Tongue (tissue), 2 donors: ENCODE data around the gene MSL2. TPM values are rescaled to one million over a fixed set of nuclear protein-coding genes. Genes with fewer than 3 reads are reported as not detected.
A peak's percentile ranks its signal among the peaks of the same experiment; 100 is the strongest.
"Not testable (repeated sequence)": the region's sequence is repeated elsewhere in the genome, so short reads cannot be mapped to it uniquely, and the experiment has no call there.

Source experiments
- DNase-seq: peaks from one replicate; pipeline ENCODE4 v3.0.0-alpha.2; 2015
- total RNA-seq: library from RNA; depleted of rRNA; stranded (reverse); fragments of >200 nt; gene quantifications from one replicate; pipeline ENCODE4 v1.2.3, GENCODE V29; 2014

The MSL2 gene, protein sequence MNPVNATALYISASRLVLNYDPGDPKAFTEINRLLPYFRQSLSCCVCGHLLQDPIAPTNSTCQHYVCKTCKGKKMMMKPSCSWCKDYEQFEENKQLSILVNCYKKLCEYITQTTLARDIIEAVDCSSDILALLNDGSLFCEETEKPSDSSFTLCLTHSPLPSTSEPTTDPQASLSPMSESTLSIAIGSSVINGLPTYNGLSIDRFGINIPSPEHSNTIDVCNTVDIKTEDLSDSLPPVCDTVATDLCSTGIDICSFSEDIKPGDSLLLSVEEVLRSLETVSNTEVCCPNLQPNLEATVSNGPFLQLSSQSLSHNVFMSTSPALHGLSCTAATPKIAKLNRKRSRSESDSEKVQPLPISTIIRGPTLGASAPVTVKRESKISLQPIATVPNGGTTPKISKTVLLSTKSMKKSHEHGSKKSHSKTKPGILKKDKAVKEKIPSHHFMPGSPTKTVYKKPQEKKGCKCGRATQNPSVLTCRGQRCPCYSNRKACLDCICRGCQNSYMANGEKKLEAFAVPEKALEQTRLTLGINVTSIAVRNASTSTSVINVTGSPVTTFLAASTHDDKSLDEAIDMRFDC
- 29.3 TPM for total RNA-seq

DNA sequence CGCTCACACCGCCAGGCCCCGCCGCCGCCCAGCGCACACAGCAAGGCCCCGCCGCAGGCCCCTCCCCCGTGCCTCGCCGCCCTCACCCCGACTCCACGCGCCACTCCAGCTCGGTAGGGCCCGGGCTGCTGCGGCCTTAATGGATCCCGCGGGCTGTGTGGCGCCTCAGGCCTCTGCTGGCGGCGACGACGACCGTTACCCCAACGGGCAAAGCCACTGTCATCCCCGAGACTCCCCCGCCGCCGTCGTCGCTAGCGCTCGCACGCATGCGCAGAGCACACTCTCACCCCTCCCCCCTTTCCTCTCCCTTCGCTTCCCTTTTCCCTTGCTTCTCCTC, at the start of gene MSL2:
TSS of gene MSL2 (minus strand) at position 272 of the 337 bp plus-strand sequence. CDS start 1,222 bp downstream, outside the sequence.
- DNase-seq: no peak

DNA sequence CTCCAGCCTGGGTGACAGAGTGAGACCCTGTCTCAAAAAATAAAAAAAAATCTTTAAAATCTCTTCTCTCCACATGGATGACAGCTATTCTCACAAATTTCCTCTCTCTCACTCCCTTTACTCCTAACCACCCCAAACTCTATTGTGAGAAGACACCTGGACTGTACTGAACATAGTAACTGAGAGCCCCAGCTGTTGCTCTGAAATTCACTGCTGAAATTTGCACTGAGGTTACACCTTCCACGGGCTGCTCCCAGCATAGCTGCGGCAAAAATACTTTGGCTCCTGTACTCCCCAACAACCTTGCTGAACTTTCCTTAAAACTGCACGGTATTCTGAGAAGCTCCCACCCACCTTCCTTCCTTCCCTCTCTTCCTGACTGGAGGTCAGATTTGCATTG, 49.6 kb upstream of the MSL2 start:
- DNase-seq: no peak

DNA sequence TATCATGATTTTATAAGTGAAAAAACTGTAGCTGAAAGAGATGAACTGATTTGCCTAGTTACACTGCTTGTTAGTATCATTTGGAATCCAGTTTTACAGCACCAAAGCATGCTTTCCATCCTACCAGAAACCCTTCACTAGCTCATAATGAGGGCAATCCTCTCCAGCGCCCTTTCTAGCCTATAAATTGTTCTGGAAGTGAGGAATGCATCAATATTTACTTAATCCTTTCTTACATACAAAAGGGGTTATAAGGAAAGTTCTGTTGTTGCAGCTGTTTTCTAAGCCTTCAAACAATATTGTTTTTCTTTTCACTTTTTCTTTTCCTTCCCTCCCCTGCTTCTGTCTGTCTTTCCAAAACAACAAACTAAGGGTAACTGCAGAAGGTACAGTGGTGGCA, 43.0 kb upstream of the MSL2 start:
- DNase-seq: no peak

DNA sequence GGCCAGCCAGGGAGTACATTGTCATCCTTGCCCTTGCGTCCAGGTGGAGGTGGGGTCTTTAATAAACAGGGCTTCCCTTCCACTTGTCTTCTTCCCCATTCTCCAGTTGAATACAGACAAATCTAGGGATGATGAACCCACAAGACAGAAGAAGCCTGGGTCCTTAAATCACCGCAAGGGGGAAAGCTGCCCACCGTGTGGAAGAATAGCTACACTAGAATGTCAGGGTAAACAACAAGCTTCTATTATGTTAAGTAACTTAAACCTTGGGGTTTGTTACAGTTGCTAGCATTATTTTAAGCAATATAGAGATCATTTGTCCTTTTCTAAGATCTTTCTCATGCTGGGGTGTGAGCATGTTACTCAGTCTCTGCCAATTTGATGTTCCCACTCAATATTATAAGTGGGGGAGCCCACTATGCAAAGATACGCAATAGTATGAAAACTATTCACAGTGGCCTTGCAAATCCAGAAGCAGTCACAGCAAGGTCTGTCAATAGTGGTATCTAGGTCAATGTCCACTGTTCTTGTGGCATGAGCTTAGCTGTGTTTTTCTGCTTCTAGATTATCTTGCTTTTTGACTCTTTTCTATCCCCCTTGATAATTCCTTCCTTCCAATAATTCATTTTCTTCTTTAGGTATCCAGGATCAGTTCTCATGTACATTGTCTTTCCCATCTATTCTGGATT, 42.0 kb upstream of the MSL2 start:
- DNase-seq: no peak

DNA sequence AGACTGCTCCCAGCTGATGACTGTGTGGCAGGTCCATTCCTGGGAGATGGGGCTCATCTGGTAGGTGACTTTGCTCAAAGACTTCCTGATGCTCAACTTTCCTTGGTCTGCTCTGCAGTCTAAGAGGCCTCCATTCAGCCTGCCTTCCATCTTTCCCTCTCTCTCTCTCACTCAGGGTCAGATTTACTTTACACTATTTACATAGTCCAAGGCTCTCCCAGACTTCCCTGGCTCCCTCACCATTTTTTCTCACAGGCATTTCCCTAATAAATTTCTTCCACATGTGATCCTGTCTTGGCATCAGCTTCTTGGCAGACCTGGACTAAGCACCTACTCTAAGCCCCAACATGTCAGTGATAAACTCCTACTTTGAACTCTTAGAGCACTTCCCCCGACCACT, 41.0 kb upstream of the MSL2 start:
- no peak for DNase-seq

DNA sequence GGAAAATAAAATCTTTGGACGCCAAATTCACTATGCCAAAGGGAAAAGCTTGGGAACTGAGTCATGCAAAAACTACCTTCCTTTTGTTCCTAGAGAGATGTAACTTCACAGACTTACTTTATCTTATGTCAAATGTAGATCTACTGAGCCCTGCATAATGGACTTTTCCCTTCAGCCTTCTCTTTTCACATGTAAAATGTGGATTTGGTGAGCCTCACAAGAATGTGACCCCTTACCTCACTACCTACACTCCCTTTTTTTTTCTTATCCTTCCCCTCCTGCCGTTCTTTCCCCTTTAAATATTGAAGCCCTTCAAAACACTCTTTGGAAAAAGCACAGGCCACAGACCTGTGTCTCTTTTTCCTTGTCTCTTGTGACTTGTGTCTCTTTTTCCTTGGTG, 40.0 kb upstream of the MSL2 start:
- DNase-seq: no peak

DNA sequence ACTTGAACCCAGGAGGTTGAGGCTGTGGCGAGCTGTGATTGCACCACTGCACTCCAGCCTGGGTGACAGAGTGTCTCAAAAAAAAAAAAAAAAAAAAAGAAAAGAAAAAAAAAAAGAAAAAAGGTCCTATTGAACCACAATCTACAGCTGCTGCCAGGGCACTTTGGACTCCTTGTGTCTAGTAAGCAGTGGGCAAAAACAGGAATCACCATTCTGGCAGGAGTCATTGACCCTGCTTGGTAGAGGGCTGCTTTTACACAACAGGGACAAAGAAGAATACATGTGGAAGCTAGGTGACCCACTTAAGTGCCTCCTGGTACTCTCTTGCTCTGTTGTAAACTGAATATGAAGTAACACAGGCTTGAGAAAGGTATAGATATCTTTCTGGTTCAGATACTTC, 39.4 kb upstream of the MSL2 start:
- DNase-seq: no peak

DNA sequence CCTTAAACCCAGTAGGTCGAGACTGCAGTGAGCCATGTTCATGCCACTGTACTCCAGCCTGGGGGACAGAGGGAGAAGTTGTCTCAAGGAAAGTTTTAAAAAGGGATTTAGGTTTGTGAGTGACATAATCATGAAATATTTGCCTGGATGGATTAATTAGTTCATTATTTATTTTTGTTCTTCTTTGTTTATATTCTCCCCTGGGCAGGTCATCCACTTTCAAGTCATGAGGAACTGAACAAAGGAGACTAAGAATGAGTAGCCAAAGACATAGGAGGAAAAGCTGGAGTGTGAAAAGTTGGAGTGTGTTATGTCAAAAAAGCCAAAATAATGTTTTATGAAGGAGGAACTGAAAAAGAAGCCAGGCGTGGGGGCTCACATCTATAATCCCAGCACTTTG, 36.3 kb upstream of the MSL2 start:
- no peak for DNase-seq

DNA sequence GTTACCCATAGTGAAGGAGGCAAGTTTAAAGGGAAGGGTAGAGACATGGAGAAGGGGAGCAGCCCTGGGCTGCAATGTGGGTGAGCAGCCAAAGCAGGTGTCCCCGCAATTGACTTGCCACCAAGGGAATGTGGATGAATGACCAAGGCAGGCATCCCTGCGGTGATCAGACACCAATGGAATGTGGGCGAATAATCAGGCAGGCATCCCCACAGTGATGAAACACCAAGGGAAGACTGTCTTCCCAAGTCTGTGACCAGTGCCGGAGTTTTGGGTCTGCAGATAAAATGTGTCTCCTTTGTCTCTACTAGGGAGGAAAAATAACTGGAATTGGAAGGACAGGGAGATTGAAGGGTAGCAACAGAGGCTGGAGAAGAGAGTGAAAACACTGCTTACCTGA, 26.6 kb upstream of the MSL2 start:
- DNase-seq: not testable (repeated sequence)

DNA sequence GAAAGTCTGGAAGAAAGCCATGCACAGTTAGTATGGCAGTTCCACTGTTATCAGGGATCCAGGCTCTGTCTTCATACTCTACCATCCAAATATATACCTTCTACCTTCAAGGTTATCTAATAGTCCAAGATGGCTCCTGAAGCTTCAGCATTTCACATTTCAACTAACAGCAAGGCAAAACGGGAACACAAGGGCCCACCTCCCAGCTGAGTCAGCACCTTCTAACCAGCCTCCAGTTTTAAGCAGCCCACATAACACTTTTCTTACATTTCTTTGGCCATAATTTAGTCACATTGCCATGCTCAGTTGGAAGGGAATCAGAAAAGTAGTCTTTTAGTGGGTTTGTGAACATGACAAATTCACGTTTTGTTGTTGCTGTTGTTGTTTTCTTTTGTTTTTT, 15.4 kb upstream of the MSL2 start:
- DNase-seq: no peak

DNA sequence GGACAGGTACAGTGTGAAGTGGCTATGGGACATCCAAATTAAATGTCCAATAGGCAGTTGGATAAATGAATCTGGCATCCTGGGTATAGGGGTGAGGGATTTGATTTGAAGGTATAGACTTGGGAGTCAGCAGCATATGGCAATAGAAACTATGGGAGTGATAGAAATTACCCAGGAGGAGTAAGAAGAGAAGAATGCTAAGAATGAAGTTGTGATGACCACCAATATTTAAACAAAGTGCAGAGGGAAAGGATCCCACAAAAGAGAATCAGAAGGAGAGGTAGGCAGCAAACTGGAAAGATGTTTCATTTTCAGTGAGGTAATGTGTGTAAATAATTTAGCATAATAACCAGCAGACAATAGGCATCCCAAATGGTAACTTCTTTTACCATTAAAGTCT, 13.8 kb upstream of the MSL2 start:
- no peak for DNase-seq

DNA sequence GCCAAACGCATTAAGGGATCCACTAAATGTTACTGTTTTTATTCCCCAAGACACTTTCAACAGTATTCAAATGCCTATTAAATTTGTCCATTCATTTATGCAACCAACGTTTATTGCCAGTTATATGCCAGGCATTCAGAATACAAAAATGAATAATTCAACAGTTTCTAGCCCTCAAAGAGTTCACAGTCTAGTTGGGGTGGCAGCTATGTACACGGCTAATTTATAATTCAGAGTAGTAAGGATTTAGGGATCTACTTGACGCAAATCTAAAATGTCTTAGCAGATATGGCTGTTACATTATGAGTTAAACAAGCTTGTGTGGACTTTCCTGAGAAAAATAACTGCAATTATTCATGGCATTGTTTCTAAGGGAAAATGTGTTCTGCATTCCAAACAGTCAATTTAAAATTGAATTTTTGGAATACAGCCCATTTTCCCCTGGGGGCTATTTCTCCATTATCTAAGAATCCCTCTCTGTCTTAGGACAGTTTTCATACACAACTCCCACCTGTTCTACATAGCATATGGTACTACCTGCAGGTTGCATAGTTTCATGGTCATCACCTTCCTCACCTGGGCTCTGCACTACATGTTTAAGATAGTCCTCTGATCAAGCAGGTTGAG, 11.5 kb upstream of the MSL2 start:
- DNase-seq: peak; percentile 59

DNA sequence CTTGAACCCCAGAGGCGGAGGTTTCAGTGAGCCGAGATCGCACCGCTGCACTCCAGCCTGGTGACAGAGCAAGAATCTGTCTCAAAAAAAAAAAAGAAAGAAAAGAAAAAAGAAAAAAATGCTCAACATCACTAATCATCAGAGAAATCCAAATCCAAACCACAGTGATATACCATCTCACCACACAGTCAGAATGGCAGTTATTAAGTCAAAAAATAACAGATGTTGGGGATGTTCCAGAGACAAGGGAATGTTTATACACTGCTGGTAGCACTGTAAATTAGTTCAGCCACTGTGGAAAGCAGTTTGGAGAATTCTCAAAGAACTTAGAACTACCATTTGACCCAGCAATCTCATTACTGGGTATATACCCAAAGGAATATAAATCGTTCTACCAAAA, 3.1 kb upstream of the MSL2 start:
- DNase-seq: not testable (repeated sequence)

DNA sequence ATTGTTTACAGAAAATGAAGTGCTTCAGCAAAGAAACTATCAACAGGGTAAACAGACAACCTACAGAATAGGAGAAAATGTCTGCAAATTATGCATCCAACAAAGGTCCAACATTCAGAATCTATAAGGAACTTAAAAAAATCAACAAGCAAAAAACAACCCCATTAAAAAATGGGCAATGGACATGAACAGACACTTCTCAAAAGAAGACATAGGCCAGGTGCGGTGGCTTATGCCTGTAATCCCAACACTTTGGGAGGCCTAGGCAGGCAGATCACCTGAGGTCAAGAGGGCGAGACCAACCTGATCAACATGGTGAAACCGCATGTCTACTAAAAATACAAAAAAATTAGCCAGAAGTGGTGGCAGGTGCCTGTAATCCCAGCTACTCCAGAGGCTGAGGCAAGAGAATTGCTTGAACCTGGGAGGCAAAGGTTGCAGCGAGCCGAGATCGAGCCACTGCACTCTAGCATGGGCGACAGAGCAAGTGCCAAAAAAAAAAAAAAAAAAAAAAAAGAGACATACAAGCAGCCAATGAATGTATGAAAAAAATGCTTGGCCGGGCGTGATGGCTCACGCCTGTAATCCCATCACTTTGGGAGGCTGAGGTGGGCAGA, 2.4 kb upstream of the MSL2 start:
- DNase-seq: not testable (repeated sequence)

DNA sequence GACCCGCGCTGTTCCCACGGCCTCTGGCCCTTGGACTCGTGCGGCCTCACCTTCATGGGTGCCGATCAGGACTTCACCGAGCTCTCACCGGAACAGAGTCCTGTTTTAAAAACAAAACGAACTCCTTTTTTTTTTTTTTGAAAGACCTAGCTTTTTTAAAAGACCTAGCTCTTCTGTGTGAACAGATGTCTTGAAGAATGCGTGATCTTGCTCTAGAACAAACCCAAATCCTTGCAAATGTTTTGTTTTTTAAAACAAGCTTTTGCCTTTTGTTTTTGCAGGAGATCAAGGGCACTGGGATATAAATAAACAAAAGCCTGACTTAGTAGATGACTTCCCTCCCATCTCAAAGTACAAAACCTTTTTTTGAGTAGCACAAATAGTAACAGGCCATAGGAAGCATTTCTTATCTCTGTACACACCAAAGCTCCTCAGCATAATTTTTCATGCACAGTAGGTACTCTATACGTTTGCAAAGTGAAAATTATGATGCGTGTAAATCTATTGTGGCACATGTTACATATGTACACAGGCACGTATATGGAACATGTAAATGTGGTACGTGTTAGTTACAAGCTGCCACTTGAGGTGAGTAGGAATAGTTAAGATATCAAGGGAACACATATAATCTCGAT, 1.1 kb upstream of the MSL2 start:
- DNase-seq: no peak

DNA sequence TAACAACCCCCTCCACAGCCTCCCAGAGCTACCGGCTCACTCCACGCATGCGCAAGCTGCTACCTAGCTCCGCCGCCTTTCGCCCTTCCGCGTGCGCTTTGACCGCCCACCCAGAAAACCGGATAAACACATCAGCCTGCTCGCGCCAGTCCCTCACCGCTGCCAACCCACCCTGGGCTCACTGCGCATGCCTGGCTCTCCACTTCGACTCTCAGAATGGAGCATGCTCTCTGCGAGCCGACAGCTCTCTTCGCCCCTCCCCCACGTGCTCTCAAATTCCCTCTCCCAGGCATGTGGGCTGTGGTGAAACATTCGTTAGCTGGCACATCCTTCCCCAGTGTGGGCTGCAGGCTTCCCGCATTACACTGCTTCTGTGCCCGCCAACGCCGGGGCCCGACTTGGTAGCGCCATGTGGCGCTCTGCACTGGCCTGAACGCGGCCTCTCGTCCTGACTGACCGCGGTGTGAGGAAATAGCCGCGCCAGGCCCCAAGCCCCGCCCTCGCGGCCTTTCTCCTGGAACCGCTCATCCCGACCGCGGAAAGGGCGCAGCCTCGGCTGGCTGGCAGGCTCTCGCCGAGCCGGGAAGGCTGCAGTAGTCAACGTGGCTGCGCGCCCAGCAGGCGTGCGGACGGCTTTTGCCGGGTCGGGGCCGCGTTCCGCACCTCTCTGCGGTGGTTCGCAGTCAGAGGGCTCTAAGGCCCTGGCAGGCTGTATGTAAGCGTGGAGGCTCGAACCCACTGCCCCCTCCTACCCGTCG, 445 bp upstream of the MSL2 start:
- peak; percentile 100 for DNase-seq

DNA sequence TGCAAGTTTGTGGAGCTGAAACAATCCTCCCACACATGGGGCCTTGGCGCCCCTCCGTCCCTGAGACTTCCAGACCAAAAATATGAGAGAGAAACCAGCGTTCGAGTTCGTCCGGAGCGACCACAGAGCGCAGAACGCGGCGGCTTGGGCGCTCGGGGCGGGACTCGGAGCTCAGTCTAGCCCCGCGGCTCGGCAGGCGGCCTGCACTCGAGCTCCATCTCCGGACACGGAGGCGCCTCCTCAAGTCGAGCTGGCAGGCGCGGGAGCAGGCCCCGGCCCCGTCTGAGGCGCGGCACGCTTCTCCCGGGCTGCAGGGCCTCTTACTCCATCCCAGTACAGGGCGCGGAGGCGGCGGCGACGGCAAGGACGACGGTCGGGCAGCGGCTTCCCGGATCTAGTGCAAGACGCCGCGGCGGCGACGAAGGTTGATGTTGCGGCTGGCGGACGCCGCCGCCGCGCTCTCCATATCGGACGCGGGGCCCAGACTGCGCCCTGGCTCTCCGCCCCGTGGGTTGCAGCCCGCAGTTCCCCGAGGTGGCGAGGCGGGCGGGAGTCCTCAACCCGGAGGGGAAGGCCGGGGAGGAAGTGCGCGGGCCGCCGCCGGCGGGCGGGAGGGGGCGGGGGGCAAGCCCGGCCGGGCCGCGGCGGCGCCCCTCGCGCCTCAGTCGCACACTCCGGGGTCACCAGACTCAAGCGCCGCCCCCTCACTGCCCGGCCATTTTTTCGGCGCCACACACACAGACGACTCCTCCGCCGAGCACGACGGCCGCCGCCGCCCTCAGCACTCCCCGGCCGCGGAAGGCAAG, 674 bp downstream of the MSL2 start:
- DNase-seq: peak; percentile 91

DNA sequence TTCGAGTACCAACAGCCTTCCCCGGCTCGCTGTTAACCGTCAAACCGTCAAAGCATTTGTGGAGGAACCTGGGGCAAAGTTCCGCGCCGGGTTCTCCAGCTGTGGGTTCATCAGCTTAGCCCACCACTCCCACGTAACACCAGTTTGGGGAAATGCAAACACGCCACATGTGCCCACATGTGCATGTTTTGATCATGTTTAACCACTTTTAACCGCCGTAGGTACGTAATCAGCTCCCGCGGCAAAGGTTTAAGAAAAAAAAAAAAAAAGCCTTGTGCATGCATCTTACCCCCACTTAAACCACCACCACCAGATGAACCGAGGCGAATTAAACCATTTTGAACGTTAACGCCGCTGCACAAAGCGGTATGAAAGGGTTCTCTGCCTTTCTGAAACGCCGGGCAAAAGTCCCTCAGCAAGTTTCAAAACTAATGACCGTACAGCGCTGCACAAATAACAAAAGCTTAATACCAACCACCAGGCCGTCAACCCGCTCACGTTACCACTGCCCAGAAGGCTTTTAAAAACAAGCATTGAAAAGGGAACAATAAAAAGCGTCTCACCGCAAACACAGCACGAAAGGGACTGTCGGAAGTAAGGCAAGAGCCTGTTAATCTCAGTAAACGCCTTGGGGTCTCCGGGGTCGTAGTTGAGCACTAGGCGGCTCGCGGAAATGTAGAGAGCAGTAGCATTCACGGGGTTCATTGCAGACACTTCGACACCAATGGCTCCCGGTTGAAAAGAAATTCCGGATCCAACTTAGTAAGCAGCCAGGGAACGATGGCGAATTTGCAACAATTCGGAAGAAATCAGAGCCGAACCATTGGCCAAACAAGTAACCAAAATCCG, 1.5 kb downstream of the MSL2 start:
- peak; percentile 49 for DNase-seq

DNA sequence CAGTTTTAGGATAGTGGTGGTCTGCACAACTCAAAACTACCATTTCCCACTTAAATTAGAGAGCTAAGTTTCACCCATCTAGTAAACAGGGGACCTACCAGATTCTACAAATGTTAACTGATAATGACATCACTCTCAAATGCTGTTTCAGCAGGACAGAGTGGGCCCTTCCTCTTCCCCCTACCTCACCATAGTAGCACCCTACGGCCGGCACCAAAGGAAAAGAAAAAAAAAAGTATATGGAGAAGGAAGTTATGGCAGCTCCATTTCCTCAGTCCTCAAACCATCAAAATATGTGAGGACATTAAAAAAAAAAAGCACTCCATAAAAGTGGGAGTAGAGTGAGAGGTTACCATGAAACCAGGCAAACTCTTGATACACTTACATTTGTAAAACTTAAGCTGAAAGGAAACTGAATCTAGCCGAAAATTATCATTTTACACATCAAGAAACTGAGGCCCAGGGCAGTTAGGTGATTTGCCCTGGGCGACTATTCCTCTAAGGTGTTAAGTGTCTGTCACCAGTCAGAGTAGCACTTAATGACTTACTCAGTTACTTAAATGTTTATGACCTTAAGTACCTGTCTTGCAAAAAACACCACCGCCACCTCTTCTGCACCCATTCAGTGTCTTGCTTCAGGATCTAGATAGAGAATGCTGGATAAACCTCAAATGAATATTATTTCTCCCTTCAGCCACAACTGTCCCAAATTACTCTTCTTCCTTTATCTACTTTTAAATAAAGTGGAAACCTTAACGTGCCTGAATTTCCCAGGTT, 2.7 kb downstream of the MSL2 start:
- peak; percentile 37 for DNase-seq
